ENCODE measurements around the gene PIGW.

The PIGW gene

GRCh38 chr17:36546418-36547093 is 11.8 kb downstream of the PIGW start:
- DNase-seq (ENCODE audit: low read depth): no peak

GRCh38 chr17:36547776-36548175 is 13.0 kb downstream of the PIGW start:
- no peak for DNase-seq (ENCODE audit: low read depth)

GRCh38 chr17:36550491-36551417 is 16.0 kb downstream of the PIGW start:
- no peak for DNase-seq (ENCODE audit: low read depth)

- no peak for DNase-seq (ENCODE audit: low read depth)
Measured at GRCh38 chr17:36553459-36553858, 18.7 kb downstream of the PIGW start.

GRCh38 chr17:36566081-36566480 is 31.3 kb downstream of the PIGW start:
- no peak for DNase-seq (ENCODE audit: low read depth)

GRCh38 chr17:36575028-36575427 is 40.2 kb downstream of the PIGW start:
- no peak for DNase-seq (ENCODE audit: low read depth)

- DNase-seq (ENCODE audit: low read depth): no peak
Measured at GRCh38 chr17:36576793-36577192, 42.0 kb downstream of the PIGW start.

GRCh38 chr17:36578671-36579070 is 43.9 kb downstream of the PIGW start:
- DNase-seq (ENCODE audit: low read depth): no peak

- no peak for DNase-seq (ENCODE audit: low read depth)
Measured at GRCh38 chr17:36583787-36584186, 49.0 kb downstream of the PIGW start.

GRCh38 chr17:36586138-36586537 is 51.4 kb downstream of the PIGW start:
- DNase-seq (ENCODE audit: low read depth): no peak

Measured in HS-27A (cell line).